ENCODE data around the gene HDAC4.
"Not testable (repeated sequence)": the region's sequence is repeated elsewhere in the genome, so short reads cannot be mapped to it uniquely, and the experiment has no call there.

Gene HDAC4

DNA sequence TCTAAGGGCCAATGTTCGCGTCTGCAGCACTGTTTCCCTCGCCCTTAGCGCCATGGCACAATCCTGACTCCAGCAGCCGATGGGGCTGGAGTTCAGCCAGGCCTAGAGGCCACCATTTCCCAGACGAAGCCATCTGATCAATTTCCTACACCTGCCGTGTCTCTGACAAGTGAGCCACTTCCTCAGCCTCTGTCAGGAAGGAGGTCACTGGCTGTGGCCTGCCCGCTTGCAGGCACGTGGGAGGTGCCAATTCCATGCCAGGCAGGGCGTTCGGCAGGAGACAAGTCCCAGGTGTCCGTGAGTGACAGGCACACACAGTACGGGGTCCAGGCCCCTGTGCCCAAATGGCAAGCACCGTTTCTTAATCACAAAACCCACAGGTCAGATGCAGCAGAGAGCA is 318.4 kb downstream of the HDAC4 start:
- no peak for DNase-seq
- no peak for ATAC-seq

- no peak for DNase-seq
- ATAC-seq = no peak
Observed at GRCh38 chr2:239081622-239082021, 319.2 kb downstream of the HDAC4 start.

GRCh38 chr2:239081046-239081445 is 319.8 kb downstream of the HDAC4 start:
- no peak for ATAC-seq

DNA sequence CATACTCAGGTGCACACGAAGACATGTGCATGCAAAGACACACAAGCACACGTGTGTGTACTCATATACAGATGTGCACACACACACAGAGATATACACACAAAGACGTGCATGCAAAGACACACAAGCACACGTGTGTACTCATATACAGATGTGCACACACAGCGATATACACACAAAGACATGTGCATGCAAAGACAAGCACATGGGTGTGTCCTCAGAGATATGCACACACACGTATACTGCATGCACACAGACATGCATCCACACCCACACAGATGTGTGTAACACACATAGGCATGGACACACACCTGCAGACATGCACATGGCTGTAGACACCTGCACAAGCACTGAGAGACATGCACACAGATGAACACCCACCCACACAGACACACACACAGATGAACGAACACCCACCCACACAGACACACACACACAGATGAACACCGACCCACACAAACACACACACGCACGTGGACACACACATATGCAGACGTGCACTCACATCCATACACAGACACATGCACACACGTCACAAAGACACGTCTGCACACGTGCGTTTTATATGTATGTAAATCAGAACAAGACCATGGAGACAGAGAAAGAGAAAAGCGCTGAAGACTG is 321.0 kb downstream of the HDAC4 start:
- no peak for ATAC-seq
- no peak for DNase-seq

More at GRCh38 chr2:239081046-239081445, 319.8 kb downstream of the HDAC4 start:
- no peak for DNase-seq

DNA sequence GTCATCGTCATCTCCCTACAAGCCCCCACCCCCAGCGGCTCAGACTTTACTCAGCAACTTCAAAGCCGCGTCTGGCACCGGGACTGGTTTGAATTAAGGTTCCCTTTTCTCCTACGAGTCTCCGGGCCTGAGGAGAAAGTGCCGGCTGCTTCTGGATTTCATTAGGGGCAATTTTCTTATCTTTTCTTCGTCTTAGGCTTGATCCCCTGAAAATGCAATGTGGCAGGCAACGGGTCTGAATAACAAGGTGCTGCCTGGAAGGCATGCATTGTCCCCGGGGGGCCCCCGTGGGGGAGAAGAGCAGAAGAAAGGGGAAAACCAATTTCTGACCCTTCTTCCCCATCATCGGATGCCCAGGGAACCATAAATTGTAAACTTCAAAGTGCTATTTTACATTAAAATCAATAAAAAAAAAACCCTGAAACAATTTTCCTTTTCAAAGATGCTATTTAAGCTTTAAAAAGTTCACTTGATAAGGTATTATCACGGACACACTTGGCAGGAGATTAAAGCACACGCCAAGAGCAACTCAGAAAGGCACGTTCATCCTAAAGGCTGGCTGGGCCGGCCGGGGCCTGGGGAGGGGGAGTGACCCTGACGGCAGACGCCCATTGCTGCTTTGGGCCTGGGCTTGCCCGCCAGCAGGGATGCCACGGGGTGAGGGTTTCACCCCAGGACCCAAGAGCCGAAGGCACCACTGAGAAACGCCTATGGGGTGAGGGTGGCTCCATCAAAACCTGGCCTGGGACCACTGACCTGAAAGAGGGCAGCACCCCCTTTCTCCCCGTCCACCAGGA is 322.5 kb downstream of the HDAC4 start:
- ATAC-seq (no peak), DNase-seq (no peak)

DNA sequence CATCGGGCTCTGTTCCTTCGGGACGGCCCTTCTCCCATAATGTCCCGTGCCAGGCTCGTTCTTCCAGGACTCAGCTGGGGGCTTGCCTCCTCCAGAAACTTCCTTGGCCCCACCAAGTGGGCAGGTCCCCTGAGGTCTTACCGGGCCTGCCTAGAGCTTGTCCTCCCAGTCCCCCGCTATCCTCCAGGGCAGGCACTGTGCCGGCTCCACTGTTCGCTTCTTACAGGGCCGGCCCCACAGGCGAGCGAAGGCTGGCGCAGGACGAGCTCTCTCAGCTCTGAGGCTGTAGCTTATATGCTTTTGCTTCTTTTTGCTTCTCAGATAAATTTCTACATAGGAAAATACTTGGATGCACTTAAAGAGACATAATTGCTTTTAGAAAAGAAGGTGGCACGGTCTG is 323.6 kb downstream of the HDAC4 start:
- DNase-seq (no peak), ATAC-seq (no peak)

- ATAC-seq = no peak
Observed at GRCh38 chr2:239075918-239076758, 324.7 kb downstream of the HDAC4 start.

DNA sequence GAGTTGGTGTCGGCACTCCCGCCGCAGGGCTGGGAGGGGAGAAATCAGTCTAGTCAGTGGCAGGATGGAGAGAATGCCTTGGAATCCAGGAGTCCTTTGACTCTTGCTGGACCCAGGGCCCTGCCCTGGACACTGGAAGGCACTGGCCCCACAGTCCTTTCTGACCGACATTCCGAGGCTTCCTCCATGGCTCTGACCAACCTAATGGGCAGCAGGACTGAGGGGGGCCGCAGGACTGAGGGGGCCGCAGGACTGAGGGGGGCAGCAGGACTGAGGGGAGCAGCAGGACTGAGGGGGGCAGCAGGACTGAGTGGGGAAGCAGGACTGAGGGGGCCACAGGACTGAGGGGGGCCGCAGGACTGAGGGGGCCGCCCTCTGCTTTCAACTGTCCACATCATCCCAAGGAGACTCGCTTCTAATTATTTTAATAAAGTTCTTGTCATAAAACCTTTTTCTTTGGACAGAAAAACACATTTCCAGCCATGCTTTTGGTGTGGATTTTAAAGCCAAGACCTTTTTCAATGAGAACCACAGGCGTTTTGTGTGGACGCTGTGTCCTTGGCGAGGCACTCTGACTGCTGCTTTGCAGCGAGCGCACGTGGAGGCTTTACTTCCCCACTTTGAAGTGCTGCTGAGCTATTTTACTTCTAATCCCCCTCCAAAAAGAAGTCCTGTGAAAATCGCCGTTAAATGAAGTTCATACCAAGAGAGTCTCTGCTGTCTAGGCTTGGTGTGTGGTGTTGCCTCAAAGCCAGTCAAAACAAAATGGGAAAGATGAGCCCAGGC is 326.9 kb downstream of the HDAC4 start:
- ATAC-seq (no peak), DNase-seq (no peak)

More at GRCh38 chr2:239075918-239076758, 324.7 kb downstream of the HDAC4 start:
- no peak for DNase-seq

GRCh38 chr2:239073270-239073669 is 327.6 kb downstream of the HDAC4 start:
- DNase-seq (no peak), ATAC-seq (no peak)

DNA sequence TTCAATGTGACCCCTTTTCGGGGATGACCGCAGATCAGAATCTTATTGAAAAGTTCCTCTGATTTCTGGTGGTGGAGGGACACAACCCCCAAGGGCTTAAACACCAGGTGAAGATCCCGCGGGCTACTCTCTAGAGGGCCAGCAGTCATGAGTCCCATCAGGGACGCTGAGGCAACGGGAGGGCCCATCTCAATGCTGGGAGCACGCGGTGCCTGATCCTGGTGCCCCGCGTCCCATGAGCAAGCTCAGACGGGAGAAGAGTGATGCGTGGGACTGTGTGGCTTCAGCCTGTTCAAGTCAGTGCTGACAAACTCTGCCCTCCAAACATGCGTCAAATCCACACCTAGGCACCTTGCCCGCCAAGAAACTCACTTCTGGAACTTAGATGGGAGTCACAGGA is 328.0 kb downstream of the HDAC4 start:
- ATAC-seq (no peak), DNase-seq (no peak)

GRCh38 chr2:239070466-239070865 is 330.4 kb downstream of the HDAC4 start:
- DNase-seq = no peak
- ATAC-seq = no peak

DNA sequence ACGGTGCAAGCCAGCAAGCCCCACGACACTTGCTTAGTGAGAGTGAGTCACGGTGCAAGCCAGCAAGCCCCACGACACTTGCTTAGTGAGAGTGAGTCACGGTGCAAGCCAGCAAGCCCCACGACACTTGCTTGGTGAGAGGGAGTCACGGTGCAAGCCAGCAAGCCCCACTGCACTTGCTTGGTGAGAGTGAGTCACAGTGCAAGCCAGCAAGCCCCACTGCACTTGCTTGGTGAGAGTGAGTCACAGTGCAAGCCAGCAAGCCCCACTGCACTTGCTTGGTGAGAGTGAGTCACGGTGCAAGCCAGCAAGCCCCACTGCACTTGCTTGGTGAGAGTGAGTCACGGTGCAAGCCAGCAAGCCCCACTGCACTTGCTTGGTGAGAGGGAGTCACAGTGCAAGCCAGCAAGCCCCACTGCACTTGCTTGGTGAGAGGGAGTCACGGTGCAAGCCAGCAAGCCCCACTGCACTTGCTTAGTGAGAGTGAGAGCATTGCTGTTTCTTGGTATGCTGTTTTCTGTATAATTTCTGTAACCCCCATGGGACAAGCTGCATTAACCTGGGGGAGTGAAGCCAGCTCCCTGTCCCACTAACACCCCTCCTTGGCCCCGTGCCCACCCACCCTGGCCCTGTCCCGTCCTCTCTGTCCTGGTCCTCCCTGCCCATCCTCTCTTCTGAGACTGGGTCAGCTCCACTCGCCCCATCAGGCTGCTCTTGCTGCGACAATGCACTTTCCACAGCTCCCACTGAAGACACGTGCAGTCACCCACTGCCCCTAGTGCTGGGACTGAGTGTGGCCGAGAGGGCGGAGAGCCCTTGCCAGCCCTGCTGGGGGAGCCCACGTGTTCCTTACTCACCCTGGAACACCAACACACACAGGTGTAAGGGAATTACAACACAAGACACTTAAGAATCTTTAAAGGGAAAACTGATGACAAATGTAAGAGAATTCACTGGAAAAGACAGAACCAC is 331.2 kb downstream of the HDAC4 start:
- ATAC-seq, DNase-seq: not testable (repeated sequence)

DNA sequence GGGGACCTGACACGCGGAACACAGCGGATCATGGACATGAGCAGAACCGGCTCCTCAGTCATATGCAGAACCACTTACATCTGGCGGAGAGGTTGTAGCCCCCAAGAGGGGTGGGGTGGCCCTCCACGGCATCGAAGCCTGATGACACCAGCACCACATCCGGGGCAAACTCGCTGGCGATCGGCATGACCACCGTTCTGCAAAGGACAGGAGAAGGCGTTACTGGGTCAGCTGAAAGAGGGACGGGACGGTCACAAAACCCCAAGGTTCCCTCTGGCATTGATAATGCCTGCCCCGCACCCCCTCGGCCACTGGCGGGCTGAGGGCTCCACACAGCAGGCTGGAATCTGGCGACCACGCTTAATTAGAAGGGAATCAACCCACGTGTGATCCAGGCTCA is 332.4 kb downstream of the HDAC4 start:
- ATAC-seq (no peak), DNase-seq (no peak)

- DNase-seq (no peak), ATAC-seq (no peak)
Observed at GRCh38 chr2:239067196-239067865, 333.5 kb downstream of the HDAC4 start.

- ATAC-seq = no peak
- no peak for DNase-seq
Observed at GRCh38 chr2:239066597-239066996, 334.2 kb downstream of the HDAC4 start.

DNA sequence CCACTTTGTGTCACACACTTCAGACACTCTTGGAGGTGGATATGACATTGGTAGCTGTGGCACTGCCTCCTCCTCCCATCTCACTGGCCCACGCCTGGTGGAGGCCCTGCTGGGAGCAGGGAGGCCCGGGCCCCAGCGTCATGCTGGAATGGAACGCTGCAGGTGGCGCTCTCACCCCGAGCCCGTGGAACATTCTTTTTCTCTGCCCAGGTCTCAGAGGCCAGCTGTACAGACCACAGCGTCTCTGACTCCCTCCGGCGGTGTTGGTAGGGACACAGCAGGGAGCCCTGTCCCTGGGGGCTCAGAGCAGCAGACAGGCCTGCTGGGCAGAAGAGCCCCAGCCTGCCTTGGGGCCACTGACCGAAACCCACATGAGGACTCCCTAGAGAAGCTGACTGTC is 334.9 kb downstream of the HDAC4 start:
- DNase-seq (no peak), ATAC-seq (no peak)

GRCh38 chr2:239065537-239065936 is 335.3 kb downstream of the HDAC4 start:
- no peak for DNase-seq
- no peak for ATAC-seq

- no peak for DNase-seq
- ATAC-seq = no peak
Observed at GRCh38 chr2:239064891-239065290, 335.9 kb downstream of the HDAC4 start.

DNA sequence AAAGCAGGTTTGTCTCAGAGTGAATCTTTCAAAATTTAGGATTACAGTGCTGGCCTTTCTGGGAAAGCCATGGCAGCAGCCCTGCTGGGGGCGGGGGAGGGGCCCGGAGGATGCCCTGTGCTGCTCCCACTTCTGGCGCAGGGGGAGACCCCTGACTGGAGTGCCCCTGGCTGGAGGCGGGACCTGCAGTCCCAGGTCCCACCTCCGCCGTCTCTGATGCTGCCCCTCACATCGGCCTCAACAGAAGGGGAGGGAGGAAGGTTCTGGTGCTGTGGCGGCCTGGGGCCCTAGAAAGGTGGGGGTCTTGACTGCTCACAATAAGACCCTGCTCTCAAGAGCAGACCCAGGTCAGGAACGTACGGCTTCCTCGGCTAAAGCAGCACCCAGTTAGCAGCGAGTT is 336.6 kb downstream of the HDAC4 start:
- DNase-seq (no peak), ATAC-seq (no peak)

DNA sequence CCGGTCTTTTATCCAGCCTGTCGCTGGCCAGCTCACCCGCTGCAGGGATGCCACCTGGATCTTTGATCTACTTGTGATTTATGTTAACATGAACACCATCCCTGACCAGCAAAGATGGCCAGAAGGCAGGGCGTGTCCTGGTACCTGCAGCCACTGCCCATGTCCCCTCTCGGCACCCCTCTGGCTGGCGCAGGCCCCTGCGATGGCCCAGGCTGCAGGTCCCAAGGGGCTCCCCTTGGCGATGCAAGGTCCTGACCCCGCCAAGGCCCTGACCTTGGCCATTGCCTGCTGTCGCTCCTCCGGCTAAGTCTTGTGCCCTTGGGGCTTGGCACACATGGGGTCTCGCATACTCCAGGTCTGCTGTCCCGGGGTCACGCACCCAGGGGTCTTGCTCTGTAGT is 338.1 kb downstream of the HDAC4 start:
- DNase-seq (no peak), ATAC-seq (no peak)
